GM18951 (cell line): Measurements from ENCODE around the gene DCTD.

Experiments
- POLR2A ChIP-seq: IDR thresholded peaks from 4 replicates; pipeline ENCODE4 v1.6.1; 2011; ENCODE audit warnings: mild to moderate bottlenecking; ENCODE audit not compliant: insufficient read length, insufficient read depth; ENCODE audit errors: extremely low read depth
- in situ Hi-C: fragments of 300-500 bp; cut with MboI; formaldehyde crosslinking; loops from one replicate; pipeline ENCODE4 v1.12.0; 2022; ENCODE audit warnings: low sequenced_read_pairs, mixed read lengths, inconsistent platforms; ENCODE audit not compliant: unreplicated experiment

DCTD gene

GRCh38 chr4:182917182-182918043, at the start of gene DCTD:
Gene DCTD, minus strand, starts transcription at chr4:182917386. Its CDS starts 1,818 bp downstream, at chr4:182915568.
- TF ChIP-seq POLR2A, result peak; percentile 79
- in situ Hi-C loops, result no loop called here

- no peak for TF ChIP-seq POLR2A
- in situ Hi-C loops, result no loop called here
Measured at GRCh38 chr4:182960746-182961145, 43.6 kb upstream of the DCTD start.

GRCh38 chr4:182960228-182960627, 43.0 kb upstream of the DCTD start:
- in situ Hi-C loops, result no loop called here
- TF ChIP-seq POLR2A, result no peak

GRCh38 chr4:182955411-182955810, 38.2 kb upstream of the DCTD start:
- TF ChIP-seq POLR2A, result no peak
- in situ Hi-C loops, result no loop called here

- in situ Hi-C loops, result no loop called here
- no peak for TF ChIP-seq POLR2A
Measured at GRCh38 chr4:182944484-182945213, 27.5 kb upstream of the DCTD start.

GRCh38 chr4:182939680-182940079, 22.5 kb upstream of the DCTD start:
- in situ Hi-C loops, result no loop called here

GRCh38 chr4:182938205-182938645, 21.0 kb upstream of the DCTD start:
- in situ Hi-C loops, result no loop called here
- no peak for TF ChIP-seq POLR2A

More at GRCh38 chr4:182939680-182940079, 22.5 kb upstream of the DCTD start:
- TF ChIP-seq POLR2A, result no peak

- TF ChIP-seq POLR2A, result no peak
- in situ Hi-C loops, result no loop called here
Measured at GRCh38 chr4:182937268-182938204, 20.4 kb upstream of the DCTD start.

- no peak for TF ChIP-seq POLR2A
- in situ Hi-C loops, result no loop called here
Measured at GRCh38 chr4:182932651-182933050, 15.5 kb upstream of the DCTD start.

GRCh38 chr4:182931691-182932345, 14.6 kb upstream of the DCTD start:
- TF ChIP-seq POLR2A, result no peak
- in situ Hi-C loops, result no loop called here

- no peak for TF ChIP-seq POLR2A
- in situ Hi-C loops, result no loop called here
Measured at GRCh38 chr4:182930889-182931288, 13.7 kb upstream of the DCTD start.

GRCh38 chr4:182929296-182929695, 12.1 kb upstream of the DCTD start:
- no peak for TF ChIP-seq POLR2A
- in situ Hi-C loops, result loop anchor here (10.0 kb wide), 1 partner anchor 326 kb away; no protein-coding TSS in a partner anchor
